Erythroblast (primary cell): ENCODE data around the gene TRABD2B.

Experiments
- GATA1 ChIP-seq: IDR thresholded peaks from 2 replicates; pipeline ENCODE4 v1.6.1; 2011; ENCODE audit warnings: low read depth, mild to moderate bottlenecking, control low read depth, low read length, moderate library complexity
- POLR2A ChIP-seq: IDR thresholded peaks from 2 replicates; pipeline ENCODE4 v1.6.1; 2011; ENCODE audit warnings: mild to moderate bottlenecking, low read length

DNA sequence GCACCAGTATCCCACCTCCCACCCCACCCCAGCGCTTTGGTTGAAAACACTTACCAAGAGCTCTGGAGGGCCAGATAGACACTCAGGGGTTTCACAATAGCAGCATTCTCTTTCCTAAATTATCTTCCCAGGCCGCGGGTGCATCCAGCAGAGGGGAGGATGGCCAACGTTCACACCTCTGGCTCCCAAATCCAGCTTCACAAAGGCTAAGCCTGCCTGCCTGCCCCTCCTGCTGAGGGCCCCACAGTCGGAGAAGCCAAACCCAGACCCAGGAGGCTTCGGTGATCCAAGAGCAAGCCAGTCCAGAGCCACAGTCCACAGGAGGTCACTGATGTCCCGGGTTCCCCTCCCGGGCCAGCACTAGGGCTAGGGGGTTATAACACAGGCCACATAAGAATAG is 231.9 kb downstream of the TRABD2B start:
- TF ChIP-seq POLR2A (no peak), GATA1 (no peak)
